ENCODE data around the gene OR1L8.
A peak's percentile ranks its signal among the peaks of the same experiment; 100 is the strongest.
"Not testable (repeated sequence)": the region's sequence is repeated elsewhere in the genome, so short reads cannot be mapped to it uniquely, and the experiment has no call there.

The OR1L8 gene, protein sequence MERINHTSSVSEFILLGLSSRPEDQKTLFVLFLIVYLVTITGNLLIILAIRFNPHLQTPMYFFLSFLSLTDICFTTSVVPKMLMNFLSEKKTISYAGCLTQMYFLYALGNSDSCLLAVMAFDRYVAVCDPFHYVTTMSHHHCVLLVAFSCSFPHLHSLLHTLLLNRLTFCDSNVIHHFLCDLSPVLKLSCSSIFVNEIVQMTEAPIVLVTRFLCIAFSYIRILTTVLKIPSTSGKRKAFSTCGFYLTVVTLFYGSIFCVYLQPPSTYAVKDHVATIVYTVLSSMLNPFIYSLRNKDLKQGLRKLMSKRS

DNA sequence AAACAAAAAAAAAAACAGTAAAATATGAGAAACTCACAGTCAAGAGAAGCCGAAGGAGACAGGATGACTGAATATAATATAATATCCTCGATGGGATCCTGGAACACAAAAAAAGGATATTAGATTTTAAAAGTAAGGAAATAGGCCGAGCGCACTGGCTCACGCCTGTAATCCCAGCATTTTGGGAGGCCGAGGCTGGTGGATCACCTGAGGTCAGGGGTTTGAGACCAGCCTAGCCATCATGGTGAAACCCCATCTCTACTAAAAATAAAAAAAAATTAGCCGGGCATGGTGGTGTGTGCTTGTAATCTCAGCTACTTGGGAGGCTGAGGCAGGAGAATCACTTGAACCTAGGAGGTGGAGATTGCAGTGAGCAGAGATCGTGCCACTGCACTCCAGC lies at the start of gene OR1L8:
Gene OR1L8 (minus strand): TSS at position 101 of the 400 bp plus-strand sequence. CDS start 14,907 bp downstream, outside the sequence.
- not testable (repeated sequence) for DNase-seq

DNA sequence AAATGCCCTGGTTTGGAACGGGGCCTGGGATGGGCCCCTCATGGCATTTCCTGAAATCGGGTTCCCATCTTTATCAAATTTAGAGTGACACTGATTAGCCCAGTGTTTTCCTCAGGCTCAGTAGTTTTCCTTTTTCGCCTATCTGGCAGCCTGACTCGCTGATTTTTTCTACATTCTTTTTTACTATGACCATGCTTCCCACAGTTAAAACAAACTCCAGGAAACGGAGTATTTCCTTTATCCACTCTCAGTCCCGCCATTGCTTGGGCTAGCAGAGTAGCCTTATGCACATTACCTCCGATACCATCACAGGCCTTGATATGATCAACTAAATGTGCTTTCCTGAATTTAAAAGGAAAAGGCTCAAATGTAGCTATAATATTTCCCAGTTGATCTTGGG lies 36.8 kb upstream of the OR1L8 start:
- DNase-seq: no peak

DNA sequence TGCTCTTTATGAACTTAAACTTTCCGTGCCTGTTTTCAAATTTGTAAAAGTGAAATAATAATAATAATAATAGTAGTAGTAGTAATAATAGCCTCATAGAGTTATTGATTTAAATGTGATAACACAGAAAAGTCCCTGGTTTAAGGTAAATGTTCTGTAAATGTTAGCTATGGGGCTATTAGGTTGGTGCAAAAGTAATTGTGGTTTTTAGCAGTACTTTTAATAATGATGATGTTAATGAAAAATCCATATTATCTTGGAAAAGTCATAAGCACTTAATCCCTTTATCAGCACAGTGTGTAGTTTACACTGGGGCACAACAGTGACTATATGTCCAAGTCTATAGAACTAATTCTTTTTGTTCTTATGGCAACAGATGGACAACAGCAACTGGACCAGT lies 31.2 kb upstream of the OR1L8 start, which contains the start of gene OR1Q1:
Gene OR1Q1 (plus strand): TSS at position 377 of the 400 bp plus-strand sequence. CDS start 0 bp downstream, at position 377.
- no peak for DNase-seq

DNA sequence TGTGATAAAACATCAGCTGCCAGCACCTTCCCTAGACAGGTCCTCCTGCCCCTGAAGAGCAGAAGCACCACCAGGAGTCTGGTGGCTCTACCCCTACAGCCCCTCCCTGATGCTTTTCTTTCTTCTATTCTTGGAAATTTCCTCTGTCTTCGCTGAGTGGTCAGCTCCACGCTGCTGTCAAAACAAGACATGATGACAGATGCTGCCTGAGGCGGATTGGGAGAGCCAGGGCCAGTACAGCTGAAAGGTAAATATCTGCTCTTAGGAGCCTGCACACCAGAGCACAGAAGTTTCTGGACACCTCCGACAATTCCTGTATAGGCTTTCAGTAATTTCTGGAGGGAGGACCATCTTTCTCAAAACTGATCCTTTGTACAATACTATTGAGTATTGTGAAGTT lies 26.6 kb upstream of the OR1L8 start:
- DNase-seq: no peak

DNA sequence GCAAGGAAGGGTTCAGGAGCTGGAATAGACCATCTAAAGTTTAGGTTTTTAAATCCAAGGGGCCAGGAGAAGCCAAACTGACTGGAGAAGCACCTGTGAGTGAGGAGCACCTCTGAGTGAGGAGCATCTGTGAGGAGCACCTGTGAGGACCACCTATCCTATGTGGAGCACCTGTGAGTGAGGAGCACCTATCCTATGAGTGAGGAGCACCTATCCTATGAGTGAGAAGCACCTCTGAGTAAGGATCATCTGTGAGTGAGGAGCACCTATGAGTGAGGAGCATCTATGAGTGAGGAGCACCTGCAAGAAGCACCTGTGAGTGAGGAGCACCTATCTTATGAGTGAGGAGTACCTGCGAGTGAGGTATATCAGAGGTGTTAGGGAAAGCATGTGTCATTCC lies 23.4 kb upstream of the OR1L8 start:
- DNase-seq: no peak

GRCh38 chr9:122605691-122606090 lies 22.5 kb upstream of the OR1L8 start:
- DNase-seq: no peak

GRCh38 chr9:122580360-122580759 lies 2.8 kb downstream of the OR1L8 start:
- DNase-seq: no peak

DNA sequence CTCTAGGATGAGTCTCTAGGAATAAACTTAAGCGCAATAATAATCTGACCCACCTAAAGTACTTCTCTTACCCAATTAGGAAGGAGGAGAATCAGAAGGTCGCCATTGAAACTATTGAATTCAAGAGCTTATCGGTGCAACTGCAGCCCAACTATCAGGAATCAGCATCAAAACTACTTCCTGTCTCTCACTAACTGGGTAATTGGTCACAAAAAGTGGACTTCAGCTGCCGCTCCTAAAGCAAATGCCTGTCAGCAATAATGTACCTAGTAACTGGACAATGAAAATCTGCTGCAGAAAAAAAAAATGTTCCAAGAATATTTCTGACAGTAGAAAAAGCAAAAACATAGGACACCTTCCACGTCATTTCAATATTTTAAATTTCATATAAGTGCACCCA lies 3.3 kb downstream of the OR1L8 start:
- DNase-seq: no peak

DNA sequence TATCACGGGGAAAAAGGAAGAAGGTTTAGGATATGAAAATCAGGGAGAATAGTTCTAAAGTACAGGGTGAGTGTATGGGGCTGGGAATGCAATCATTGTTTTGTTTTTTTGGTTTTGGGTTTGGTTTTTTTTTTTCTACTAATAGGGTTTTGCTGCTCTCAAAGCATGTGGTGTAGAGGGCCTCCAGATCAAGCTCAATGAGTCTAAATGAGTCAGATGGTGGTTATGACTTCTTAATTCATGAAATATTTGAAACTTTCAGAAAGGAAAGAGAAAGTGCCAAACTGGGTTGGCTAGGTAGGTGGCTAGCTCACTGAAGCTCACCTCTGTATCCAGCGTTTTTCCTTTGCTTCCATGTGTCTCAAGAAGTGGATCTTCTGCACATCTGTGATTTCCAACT lies 10.7 kb downstream of the OR1L8 start:
- DNase-seq: no peak

DNA sequence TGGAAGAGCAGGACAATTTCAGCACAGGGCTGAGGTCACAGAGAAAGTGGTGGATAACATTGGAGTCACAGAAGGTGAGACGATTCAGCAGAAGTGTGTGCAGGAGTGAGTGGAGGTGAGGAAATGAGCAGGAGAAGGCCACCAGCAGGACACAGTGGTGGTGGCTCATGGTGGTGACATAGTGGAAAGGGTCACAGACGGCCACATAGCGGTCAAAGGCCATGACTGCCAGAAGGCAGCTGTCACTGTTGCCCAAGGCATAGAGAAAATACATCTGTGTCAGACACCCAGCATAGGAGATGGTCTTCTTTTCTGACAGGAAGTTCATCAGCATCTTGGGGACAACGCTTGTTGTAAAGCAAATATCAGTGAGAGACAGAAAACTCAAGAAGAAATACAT lies 15.3 kb downstream of the OR1L8 start:
- DNase-seq: no peak

GRCh38 chr9:122562134-122562760 lies 20.9 kb downstream of the OR1L8 start:
- DNase-seq: peak in 1 of 2 experiments; percentile 6

DNA sequence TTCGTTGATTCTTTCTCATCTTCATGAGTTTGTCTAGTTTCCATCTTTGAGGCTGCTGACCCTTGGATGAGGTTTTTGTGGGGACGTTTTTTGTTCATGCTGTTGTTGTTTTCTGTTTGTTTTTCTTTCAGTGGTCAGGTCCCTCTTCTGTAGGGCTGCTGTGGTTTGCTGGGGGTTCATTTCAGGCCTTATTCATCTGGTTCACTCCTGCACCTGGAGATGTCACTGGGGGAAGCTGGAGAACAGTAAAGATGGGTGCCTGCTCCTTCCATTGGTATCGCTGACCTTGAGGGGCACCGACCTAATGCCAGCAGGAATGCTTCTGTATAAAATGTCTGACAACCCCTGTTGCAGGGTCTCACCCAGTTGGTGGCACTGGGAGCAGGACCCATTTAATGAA lies 21.7 kb downstream of the OR1L8 start:
- no peak for DNase-seq

- no peak for DNase-seq
Measured at GRCh38 chr9:122552812-122553211, 30.4 kb downstream of the OR1L8 start, which contains the start of gene OR1N2. TSS of gene OR1N2 (plus strand) at chr9:122553112. CDS start at chr9:122553212, 100 bp downstream.

DNA sequence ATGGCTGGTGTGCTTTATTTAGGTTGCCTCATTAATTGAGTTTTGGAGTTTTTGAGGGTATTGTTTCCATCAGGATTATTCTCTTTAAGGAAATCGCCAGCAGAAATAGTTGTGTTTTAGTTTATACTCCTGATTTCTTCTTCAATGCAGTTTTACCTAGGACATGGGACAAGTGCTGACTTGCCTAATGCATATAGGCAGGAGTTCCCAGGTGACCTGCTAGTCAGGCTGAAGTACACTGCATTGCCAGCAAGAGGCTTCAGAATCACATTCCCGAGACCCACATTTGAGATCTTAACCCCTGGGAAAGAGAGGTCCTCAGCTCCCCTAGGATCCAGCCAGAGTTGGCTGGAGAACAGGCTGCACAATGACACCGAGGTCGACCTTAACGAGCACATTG lies 31.8 kb downstream of the OR1L8 start:
- DNase-seq: no peak

DNA sequence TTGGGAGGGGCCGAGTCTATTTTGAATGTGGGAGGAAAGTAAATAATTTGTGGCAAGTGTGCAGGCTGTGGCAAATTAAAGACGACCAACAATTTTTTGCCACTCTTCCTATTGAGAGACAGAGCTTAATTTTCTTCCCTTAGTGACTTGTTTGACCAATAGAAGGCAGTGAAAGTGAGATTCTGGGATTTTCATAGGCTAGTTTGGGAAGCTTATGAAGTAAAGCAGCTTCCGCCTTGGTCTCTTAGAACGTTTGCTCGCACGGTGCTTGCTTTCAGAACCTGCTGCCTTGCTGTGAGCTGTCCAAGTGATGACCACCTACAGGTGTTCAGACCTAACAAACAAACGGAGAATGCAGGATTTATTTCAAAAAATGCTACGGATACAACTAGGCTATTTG lies 37.0 kb downstream of the OR1L8 start:
- no peak for DNase-seq

GRCh38 chr9:122538757-122539156 lies 44.4 kb downstream of the OR1L8 start:
- DNase-seq: no peak

- DNase-seq: not testable (repeated sequence)
Measured at GRCh38 chr9:122537066-122537465, 46.1 kb downstream of the OR1L8 start.

DNA sequence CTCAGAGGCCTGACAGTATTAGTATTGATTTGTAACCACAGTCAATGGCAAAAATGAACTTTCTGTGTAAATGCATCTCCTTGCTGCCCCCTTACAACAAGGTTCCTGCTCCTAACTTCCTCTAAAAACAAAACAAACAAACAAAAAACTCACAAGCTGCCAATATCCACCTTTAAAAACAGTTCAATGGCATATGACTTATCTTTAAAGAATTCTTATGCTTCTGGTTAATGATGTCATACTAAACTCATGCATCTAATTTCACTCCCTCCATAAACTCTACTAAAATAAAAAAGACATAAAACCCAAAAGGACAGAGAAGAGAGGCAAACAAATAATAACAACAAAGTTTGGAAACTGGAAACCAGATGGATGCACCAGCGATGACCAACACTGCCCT lies 47.0 kb downstream of the OR1L8 start:
- no peak for DNase-seq

DNA sequence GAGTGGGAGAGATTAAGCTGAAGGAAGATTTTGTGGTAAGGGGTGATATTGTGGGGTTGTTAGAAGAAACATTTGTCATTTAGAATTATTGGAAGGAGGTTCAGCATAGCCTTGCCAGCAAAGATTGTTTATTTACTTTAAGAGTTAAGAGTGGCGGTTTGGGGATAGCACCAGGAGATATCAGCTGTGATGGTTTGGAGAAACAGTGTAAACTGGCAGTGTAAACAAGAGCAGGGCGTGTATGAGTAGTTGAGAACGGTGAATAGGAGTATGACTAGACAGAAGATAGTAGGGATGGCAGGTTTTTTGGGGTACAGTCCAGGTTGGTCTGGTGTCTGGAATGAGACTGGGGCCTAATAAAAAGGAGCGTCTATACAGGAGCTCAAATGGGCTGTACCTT lies 52.0 kb downstream of the OR1L8 start:
- DNase-seq: not testable (repeated sequence)

DNA sequence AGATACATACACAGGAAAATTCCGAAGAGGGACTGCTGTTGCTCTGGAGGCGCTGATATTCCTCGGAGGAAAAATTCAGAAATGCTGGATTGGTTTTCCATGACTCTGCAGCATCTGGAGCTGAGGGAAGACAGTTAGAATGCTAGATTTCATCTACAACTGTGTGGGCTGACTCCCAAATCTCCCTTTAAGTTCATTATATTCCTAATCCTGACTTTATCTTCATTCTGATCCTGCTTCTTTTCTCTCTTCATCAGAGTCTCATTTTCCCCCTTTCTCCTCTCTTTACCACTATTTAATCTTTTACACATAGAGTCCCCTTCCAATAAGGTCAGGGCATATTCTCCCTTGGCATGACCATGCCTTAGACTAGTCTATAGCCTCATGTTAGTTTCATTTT lies 56.0 kb downstream of the OR1L8 start, which contains the start of gene OR1N1:
Gene OR1N1 (minus strand): TSS at position 101 of the 400 bp plus-strand sequence. CDS start 0 bp downstream, at position 101.
- DNase-seq: no peak

DNA sequence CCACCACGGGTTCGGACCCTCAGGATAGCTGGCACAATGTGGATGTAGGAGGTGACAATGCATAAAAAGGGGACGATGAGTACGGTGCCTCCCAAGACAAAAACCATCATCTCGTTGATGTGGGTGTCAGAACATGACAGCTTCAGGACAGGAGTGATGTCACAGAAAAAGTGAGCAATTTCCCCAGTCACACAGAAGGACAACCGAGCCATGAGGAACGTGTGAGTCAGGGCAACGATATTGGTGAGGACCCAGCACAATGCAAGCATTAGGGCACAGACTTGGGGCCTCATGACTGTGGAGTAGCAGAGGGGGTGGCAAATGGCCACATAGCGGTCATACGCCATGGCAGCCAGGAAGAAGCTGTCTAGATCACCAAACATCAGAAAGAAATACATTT lies 56.6 kb downstream of the OR1L8 start:
- DNase-seq: peak in 1 of 2 experiments; percentile 3

GRCh38 chr9:122519376-122519775 lies 63.8 kb downstream of the OR1L8 start:
- no peak for DNase-seq

- no peak for DNase-seq
Measured at GRCh38 chr9:122518841-122519240, 64.3 kb downstream of the OR1L8 start, which contains the start of gene OR1J4. TSS of gene OR1J4 (plus strand) at chr9:122519141. CDS start at chr9:122519141, 0 bp downstream.

DNA sequence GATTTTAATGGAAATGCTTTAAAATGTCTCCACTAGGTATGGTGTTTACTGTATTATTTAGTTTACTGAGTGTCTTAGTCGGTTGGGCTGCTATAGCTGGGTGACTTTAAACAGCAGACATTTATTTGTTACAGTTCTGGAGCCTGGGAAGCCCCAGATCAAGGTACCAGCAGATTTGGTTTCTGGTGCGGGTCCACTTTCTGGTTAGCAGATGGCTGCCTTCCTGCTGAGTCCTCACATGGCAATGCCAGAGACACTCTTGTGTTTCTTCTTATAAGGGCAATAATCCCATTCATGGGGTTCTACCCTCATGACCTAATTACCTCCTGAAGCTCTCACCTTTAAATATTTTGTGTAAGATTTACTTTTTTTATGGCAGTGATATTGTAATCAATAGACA lies 65.0 kb downstream of the OR1L8 start:
- DNase-seq: no peak
